Measurements from ENCODE around the gene GLRX5.

Gene GLRX5

GRCh38 chr14:95533822-95534221 is 1.0 kb upstream of the GLRX5 start:
- peak overlapping the region; percentile 88 for H3K27ac Mint-ChIP-seq
- peak overlapping the region; percentile 91 for H3K4me3 Mint-ChIP-seq
- H3K4me1 Mint-ChIP-seq, result peaks cover 51% of the 10 kb centered on the region
- no peaks in the 10 kb centered on the region for H3K27me3 Mint-ChIP-seq
- H3K9me3 Mint-ChIP-seq, result no peaks in the 10 kb centered on the region
- H3K36me3 Mint-ChIP-seq, result peaks cover 5% of the 10 kb centered on the region
- ATAC-seq, result no peak

DNA sequence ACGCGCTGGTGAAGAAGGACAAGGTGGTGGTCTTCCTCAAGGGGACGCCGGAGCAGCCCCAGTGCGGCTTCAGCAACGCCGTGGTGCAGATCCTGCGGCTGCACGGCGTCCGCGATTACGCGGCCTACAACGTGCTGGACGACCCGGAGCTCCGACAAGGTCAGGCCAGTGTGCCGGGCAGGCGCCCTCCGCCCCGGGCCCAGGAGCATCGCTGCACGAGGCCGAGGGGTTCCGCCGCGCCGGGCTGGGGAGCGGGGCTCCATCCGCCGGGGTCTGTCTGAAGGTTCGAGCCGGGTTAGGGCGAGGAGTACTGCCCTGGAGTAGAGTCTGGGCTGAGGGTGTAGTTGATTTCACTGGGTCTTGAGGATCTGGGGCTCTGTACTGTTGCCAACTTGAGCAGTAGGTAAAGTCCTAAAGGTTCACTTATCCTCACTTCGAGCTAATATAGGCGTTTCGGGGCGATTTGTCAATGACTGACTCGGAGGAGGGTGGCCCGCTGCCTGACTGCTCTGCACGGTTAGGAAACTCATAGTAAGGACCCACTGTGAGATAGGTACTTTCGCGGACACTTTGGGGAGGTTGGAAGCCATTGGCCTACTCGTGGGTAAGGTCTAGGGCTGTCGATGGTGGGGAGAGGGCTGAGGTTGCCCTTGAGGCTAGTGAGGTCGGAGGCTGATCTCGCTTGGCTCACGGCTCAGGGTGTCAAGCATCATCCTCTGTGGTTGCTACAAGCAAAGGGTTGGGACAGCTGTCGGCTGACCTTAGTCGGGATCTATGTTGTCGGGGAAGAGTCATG is 574 bp downstream of the GLRX5 start:
- Mint-ChIP-seq H3K4me3 (peak overlapping the region; percentile 91), H3K4me1 (peaks cover 47% of the 10 kb centered on the region), H3K27me3 (no peaks in the 10 kb centered on the region), H3K36me3 (peaks cover 5% of the 10 kb centered on the region), H3K9me3 (no peaks in the 10 kb centered on the region), H3K27ac (peak overlapping the region; percentile 88)
- peak; percentile 0 for ATAC-seq

GRCh38 chr14:95536036-95536593 is 1.3 kb downstream of the GLRX5 start:
- peaks cover 5% of the 10 kb centered on the region for H3K36me3 Mint-ChIP-seq
- peak overlapping the region; percentile 88 for H3K27ac Mint-ChIP-seq
- H3K9me3 Mint-ChIP-seq, result no peaks in the 10 kb centered on the region
- ATAC-seq, result no peak
- H3K4me1 Mint-ChIP-seq, result peaks cover 42% of the 10 kb centered on the region
- H3K4me3 Mint-ChIP-seq, result peak overlapping the region; percentile 91
- H3K27me3 Mint-ChIP-seq, result no peaks in the 10 kb centered on the region

- Mint-ChIP-seq H3K27ac (no peak overlapping the region), H3K36me3 (peaks cover 2% of the 10 kb centered on the region), H3K9me3 (no peaks in the 10 kb centered on the region), H3K4me3 (no peak overlapping the region), H3K4me1 (peaks cover 37% of the 10 kb centered on the region), H3K27me3 (no peaks in the 10 kb centered on the region)
- no peak for ATAC-seq
These were observed 1.8 kb downstream of the GLRX5 start for GRCh38 chr14:95536671-95537070.

- ATAC-seq, result no peak
- Mint-ChIP-seq H3K27ac (no peak overlapping the region), H3K27me3 (no peaks in the 10 kb centered on the region), H3K4me1 (peaks cover 28% of the 10 kb centered on the region), H3K36me3 (no peaks in the 10 kb centered on the region), H3K4me3 (no peak overlapping the region), H3K9me3 (no peaks in the 10 kb centered on the region)
These were observed 2.6 kb downstream of the GLRX5 start for GRCh38 chr14:95537298-95538089.

GRCh38 chr14:95538801-95539509 is 4.1 kb downstream of the GLRX5 start:
- H3K27me3 Mint-ChIP-seq, result no peaks in the 10 kb centered on the region
- peaks cover 14% of the 10 kb centered on the region for H3K4me1 Mint-ChIP-seq
- no peaks in the 10 kb centered on the region for H3K9me3 Mint-ChIP-seq
- H3K4me3 Mint-ChIP-seq, result no peak overlapping the region
- no peak overlapping the region for H3K27ac Mint-ChIP-seq
- H3K36me3 Mint-ChIP-seq, result no peaks in the 10 kb centered on the region
- ATAC-seq, result no peak

DNA sequence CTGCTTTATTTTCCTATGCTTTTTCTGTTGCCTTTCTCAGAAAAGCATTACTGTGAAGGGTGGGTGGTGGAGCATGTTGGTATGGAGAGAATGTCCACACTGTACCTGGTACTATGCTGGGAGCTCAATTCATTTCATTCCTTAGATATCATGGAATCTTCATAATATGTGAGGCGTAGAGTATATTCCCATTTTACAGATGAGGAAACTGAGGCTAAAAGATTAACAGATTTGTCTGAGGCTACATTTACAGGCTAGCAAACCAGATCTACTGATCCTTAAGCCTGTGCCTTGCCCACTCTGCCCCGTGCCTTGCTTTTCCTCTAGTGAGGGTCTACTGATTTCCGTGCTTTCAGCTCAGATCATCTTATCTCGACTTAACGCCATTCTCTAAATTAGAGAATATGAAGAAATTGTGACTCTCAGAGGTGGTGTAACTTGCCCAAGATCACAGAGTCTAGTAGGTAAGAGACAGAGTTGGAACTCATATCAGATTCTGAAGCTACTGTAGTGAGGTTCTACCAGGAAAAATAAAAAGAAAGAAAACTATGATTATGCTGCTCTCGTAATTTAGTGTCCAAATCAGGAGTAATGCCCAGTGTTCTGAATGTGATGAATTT is 5.5 kb downstream of the GLRX5 start:
- Mint-ChIP-seq H3K4me1 (peaks cover 11% of the 10 kb centered on the region), H3K36me3 (no peaks in the 10 kb centered on the region), H3K27me3 (no peaks in the 10 kb centered on the region), H3K9me3 (no peaks in the 10 kb centered on the region), H3K27ac (no peak overlapping the region), H3K4me3 (no peak overlapping the region)
- ATAC-seq, result no peak

- no peaks in the 10 kb centered on the region for H3K27me3 Mint-ChIP-seq
- no peaks in the 10 kb centered on the region for H3K36me3 Mint-ChIP-seq
- H3K27ac Mint-ChIP-seq, result no peak overlapping the region
- H3K4me3 Mint-ChIP-seq, result no peak overlapping the region
- ATAC-seq, result no peak
- no peaks in the 10 kb centered on the region for H3K9me3 Mint-ChIP-seq
- H3K4me1 Mint-ChIP-seq, result peaks cover 1% of the 10 kb centered on the region
These were observed 6.5 kb downstream of the GLRX5 start for GRCh38 chr14:95541346-95541745.

- Mint-ChIP-seq H3K4me1 (no peaks in the 10 kb centered on the region), H3K9me3 (no peaks in the 10 kb centered on the region), H3K36me3 (no peaks in the 10 kb centered on the region), H3K4me3 (no peak overlapping the region), H3K27me3 (no peaks in the 10 kb centered on the region), H3K27ac (no peak overlapping the region)
- no peak for ATAC-seq
These were observed 7.4 kb downstream of the GLRX5 start for GRCh38 chr14:95541932-95542930.

- Mint-ChIP-seq H3K27me3 (no peaks in the 10 kb centered on the region), H3K4me3 (no peak overlapping the region), H3K4me1 (no peaks in the 10 kb centered on the region), H3K36me3 (no peaks in the 10 kb centered on the region), H3K9me3 (no peaks in the 10 kb centered on the region), H3K27ac (no peak overlapping the region)
- ATAC-seq, result no peak
These were observed 8.2 kb downstream of the GLRX5 start for GRCh38 chr14:95543021-95543420.

DNA sequence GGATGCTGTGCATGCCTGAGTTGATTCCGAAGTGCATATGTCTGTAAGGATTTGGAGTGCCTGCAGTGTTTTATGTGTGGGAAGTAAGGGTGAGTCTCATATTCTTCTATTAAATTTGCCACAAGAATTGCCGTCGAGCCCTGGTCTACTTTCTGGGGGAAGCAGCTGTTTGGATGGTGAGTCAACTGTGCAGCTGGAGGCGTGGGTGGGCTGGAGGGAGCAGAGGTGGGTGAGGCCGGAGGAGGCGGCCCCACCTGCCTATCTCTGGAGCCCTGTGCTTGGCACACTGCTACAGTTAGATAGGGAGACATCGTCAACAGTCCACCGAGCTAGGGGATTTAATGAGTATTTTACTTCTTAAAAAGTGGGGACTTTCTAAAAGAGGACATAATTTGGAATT is 9.7 kb downstream of the GLRX5 start:
- H3K4me1 Mint-ChIP-seq, result no peaks in the 10 kb centered on the region

GRCh38 chr14:95545515-95546168 is 10.8 kb downstream of the GLRX5 start:
- no peaks in the 10 kb centered on the region for H3K27me3 Mint-ChIP-seq
- no peaks in the 10 kb centered on the region for H3K4me1 Mint-ChIP-seq
- no peak overlapping the region for H3K27ac Mint-ChIP-seq
- H3K9me3 Mint-ChIP-seq, result peaks cover 3% of the 10 kb centered on the region
- no peak overlapping the region for H3K4me3 Mint-ChIP-seq
- no peak for ATAC-seq
- H3K36me3 Mint-ChIP-seq, result peaks cover 15% of the 10 kb centered on the region

More for the DNA sequence above, 9.7 kb downstream of the GLRX5 start:
- Mint-ChIP-seq H3K27ac (no peak overlapping the region), H3K9me3 (peaks cover 3% of the 10 kb centered on the region), H3K4me3 (no peak overlapping the region), H3K36me3 (peaks cover 6% of the 10 kb centered on the region), H3K27me3 (no peaks in the 10 kb centered on the region)
- ATAC-seq, result no peak

GRCh38 chr14:95547272-95547625 is 12.4 kb downstream of the GLRX5 start:
- no peaks in the 10 kb centered on the region for H3K27me3 Mint-ChIP-seq
- H3K27ac Mint-ChIP-seq, result no peak overlapping the region
- peaks cover 3% of the 10 kb centered on the region for H3K9me3 Mint-ChIP-seq
- H3K4me1 Mint-ChIP-seq, result no peaks in the 10 kb centered on the region
- ATAC-seq, result no peak
- H3K36me3 Mint-ChIP-seq, result peaks cover 24% of the 10 kb centered on the region
- no peak overlapping the region for H3K4me3 Mint-ChIP-seq

Data from stimulated activated memory B cell treated with anti-CD40 and anti-IgM and Interleukin-4, amounts not matched to agents 10 μg/mL and 1 μg/mL and 100 μg/mL, for 72 hours (primary cell).